ENCODE results near the gene STK4. TPM values are rescaled to one million over a fixed set of nuclear protein-coding genes. Genes with fewer than 3 reads are reported as not detected.

The STK4 gene
- total and polyA plus RNA-seq, 5 donors = 4.6 to 14.4 (median 13.8) TPM

Other genes starting within 250 kb of the STK4 start
- gene KCNK15, start 220.6 kb upstream of the STK4 start, total RNA-seq = 1 to 10 TPM in 3 of 4 donors, under 1 TPM in 1; 0.65 to 1.3 (median 1.1) TPM
- 0.70 TPM for gene KCNK15, start 220.6 kb upstream of the STK4 start, polyA plus RNA-seq
- 1 to 10 TPM in 3 of 4 donors, under 1 TPM in 1; 0.57 to 2.4 (median 1.3) TPM for gene RIMS4, start 156.0 kb upstream of the STK4 start, total RNA-seq
- gene RIMS4, start 156.0 kb upstream of the STK4 start, polyA plus RNA-seq = 0.38 TPM
- gene YWHAB, start 80.8 kb upstream of the STK4 start, total RNA-seq = 100 to 1,000 TPM in 3 of 4 donors, 10 to 100 TPM in 1; 87.8 to 121 (median 111) TPM
- gene YWHAB, start 80.8 kb upstream of the STK4 start, polyA plus RNA-seq = 53.4 TPM
- 1 to 10 TPM; 3.6 to 5.3 (median 4.1) TPM for gene PABPC1L, start 56.5 kb upstream of the STK4 start, total RNA-seq
- gene PABPC1L, start 56.5 kb upstream of the STK4 start, polyA plus RNA-seq = 3.3 TPM
- 10 to 100 TPM; 12.1 to 16.8 (median 13.7) TPM for gene TOMM34, start 6.1 kb upstream of the STK4 start, total RNA-seq
- 11.1 TPM for gene TOMM34, start 6.1 kb upstream of the STK4 start, polyA plus RNA-seq
- gene KCNS1, start 134.6 kb downstream of the STK4 start, total RNA-seq = 1 to 10 TPM in 1 of 4 donors, under 1 TPM in 3; 0.37 to 1.2 (median 0.58) TPM
- gene KCNS1, start 134.6 kb downstream of the STK4 start, polyA plus RNA-seq = 0.27 TPM
- gene WFDC5, start 148.7 kb downstream of the STK4 start, total RNA-seq = not detected
- gene WFDC5, start 148.7 kb downstream of the STK4 start, polyA plus RNA-seq = not detected
- gene WFDC12, start 158.0 kb downstream of the STK4 start, total RNA-seq = not detected
- not detected for gene WFDC12, start 158.0 kb downstream of the STK4 start, polyA plus RNA-seq
- not detected for gene PI3, start 208.4 kb downstream of the STK4 start, total RNA-seq
- gene PI3, start 208.4 kb downstream of the STK4 start, polyA plus RNA-seq = not detected
- not detected for gene SEMG1, start 240.5 kb downstream of the STK4 start, total RNA-seq
- gene SEMG1, start 240.5 kb downstream of the STK4 start, polyA plus RNA-seq = not detected